ENCODE results near the gene IL2. TPM values are rescaled to one million over a fixed set of nuclear protein-coding genes. Genes with fewer than 3 reads are reported as not detected.

Gene IL2
- total RNA-seq = not detected

DNA sequence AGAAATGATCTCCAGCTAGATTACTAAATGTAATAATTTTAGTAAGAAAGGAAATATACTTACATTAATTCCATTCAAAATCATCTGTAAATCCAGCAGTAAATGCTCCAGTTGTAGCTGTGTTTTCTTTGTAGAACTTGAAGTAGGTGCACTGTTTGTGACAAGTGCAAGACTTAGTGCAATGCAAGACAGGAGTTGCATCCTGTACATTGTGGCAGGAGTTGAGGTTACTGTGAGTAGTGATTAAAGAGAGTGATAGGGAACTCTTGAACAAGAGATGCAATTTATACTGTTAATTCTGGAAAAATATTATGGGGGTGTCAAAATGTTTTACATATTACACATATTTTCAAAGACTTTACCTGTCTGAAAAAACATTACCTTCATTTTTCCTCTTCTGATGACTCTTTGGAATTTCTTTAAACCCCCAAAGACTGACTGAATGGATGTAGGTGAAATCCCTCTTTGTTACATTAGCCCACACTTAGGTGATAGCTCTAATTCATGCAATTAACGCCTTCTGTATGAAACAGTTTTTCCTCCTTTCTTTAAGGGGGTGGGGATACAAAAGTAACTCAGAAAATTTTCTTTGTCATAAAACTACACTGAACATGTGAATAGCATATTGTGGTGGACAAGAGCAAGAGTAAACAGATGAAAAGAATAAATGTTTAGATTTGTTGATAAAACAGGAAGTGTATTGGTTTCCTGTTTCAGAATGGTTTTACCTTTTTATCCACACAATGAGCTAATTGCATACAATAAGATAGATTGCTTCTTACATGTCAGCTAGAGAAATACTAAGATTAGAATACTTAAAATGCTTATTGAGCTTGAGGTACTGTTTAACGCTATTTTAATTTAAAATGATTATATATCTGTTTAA is at the start of gene IL2:
Gene IL2, minus strand, starts transcription at position 495 of the 886 bp plus-strand sequence. Its CDS starts 285 bp downstream, at position 210.
- Histone ChIP-seq H3K9me3 (no peaks in the 10 kb centered on the region), H3K4me3 (no peak within 1 kb of the TSS), H3K4me1 (no peaks in the 10 kb centered on the region), H3K27me3 (no peaks in the 10 kb centered on the region), H3K27ac (no peak within 1 kb of the TSS), H3K36me3 (no peaks in the 10 kb centered on the region)
- intact Hi-C loops (cut with DNase I; ENCODE audit: low total_unique reads) = no loop called here
- DNase-seq = no peak
- TF ChIP-seq, protein P1, sequence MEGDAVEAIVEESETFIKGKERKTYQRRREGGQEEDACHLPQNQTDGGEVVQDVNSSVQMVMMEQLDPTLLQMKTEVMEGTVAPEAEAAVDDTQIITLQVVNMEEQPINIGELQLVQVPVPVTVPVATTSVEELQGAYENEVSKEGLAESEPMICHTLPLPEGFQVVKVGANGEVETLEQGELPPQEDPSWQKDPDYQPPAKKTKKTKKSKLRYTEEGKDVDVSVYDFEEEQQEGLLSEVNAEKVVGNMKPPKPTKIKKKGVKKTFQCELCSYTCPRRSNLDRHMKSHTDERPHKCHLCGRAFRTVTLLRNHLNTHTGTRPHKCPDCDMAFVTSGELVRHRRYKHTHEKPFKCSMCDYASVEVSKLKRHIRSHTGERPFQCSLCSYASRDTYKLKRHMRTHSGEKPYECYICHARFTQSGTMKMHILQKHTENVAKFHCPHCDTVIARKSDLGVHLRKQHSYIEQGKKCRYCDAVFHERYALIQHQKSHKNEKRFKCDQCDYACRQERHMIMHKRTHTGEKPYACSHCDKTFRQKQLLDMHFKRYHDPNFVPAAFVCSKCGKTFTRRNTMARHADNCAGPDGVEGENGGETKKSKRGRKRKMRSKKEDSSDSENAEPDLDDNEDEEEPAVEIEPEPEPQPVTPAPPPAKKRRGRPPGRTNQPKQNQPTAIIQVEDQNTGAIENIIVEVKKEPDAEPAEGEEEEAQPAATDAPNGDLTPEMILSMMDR (IDR thresholded peaks at IDR 0.05) = no peak
- TF ChIP-seq POLR2A (IDR thresholded peaks at IDR 0.05) = no peak

DNA sequence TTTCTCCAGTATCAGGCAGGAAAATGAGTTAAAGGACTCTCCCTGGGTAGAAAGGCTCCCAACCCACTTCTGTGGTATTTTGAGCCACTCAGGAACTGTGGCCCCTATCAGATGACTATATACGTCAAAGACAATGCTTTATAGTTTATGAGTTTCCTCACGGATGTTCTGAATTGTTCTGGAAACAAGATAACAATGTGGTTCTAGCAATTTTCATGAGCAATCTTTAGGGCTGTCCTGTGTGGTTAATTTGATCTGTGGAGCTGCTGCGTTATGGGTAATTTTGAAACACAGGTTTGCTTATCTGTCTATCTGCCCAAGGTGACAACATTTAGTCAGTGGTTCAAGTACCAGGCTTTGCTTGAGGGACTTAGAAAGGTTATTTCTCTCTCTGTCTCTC is 46.7 kb upstream of the IL2 start:
- H3K4me1 ChIP-seq = no peaks in the 10 kb centered on the region
- no peaks in the 10 kb centered on the region for H3K27me3 ChIP-seq
- H3K36me3 ChIP-seq = no peaks in the 10 kb centered on the region
- no peak for DNase-seq
- TF ChIP-seq, protein P1 (IDR thresholded peaks at IDR 0.05) = no peak
- TF ChIP-seq POLR2A (IDR thresholded peaks at IDR 0.05) = no peak
- H3K27ac ChIP-seq = no peak overlapping the region
- intact Hi-C loops (cut with DNase I; ENCODE audit: low total_unique reads) = no loop called here
- no peak overlapping the region for H3K4me3 ChIP-seq
- H3K9me3 ChIP-seq = no peaks in the 10 kb centered on the region

DNA sequence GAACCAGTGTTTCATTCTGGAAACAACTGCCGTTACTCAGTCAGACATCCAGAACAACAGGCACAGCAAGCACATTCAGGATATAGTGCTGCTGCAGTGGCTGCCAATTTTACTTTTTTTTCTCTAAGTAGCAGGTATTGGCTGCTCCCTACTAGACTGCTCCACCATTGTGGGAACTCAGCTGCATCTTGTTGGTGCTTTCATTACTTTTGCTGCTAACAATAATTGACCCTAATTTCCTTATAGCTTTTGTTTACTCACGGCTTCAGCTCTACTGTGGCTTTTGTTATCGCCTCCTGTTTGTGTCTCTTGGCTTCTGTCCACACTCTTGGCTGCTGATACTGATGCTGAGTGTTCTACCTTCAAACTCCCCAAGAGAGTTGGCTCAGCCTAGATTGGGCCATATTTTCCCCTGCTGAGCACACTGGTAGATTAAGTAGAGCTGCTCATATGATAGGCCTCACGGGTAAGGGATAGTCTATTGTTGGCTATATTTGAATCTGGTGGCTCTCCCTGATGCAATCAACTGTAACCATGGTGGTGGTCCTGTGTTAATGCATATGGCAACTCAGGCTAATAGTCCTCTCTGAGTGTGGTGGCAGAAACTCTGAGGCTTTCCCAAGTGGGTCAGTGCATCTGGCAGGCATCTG is 44.5 kb upstream of the IL2 start:
- Histone ChIP-seq H3K27ac (no peak overlapping the region), H3K9me3 (no peaks in the 10 kb centered on the region), H3K27me3 (no peaks in the 10 kb centered on the region), H3K36me3 (no peaks in the 10 kb centered on the region), H3K4me1 (no peaks in the 10 kb centered on the region), H3K4me3 (no peak overlapping the region)
- DNase-seq = no peak
- intact Hi-C loops (cut with DNase I; ENCODE audit: low total_unique reads) = no loop called here
- no peak for TF ChIP-seq POLR2A (IDR thresholded peaks at IDR 0.05)
- TF ChIP-seq, protein P1 (IDR thresholded peaks at IDR 0.05) = no peak

DNA sequence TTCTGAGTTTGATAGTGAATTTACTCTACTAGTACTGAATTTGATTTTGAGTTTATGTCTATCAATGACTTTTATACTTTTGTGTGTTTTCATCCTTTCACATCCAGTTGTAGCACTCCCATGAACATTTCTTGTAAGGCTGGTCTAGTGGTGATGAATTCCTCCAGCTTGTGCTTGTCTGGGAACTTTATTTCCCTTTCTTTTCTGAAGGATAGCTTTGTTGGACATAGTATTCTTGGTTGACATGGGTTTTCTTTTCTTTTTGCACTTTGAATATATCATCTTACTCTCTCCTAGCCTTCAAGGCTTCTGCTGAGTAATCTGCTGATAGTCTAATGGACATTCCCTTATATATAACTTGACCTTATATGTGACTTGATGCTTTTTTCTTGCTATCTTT is 32.5 kb upstream of the IL2 start:
- DNase-seq = no peak
- TF ChIP-seq, protein P1 (IDR thresholded peaks at IDR 0.05) = no peak
- TF ChIP-seq POLR2A (IDR thresholded peaks at IDR 0.05) = no peak
- intact Hi-C loops (cut with DNase I; ENCODE audit: low total_unique reads) = no loop called here
- no peaks in the 10 kb centered on the region for H3K36me3 ChIP-seq
- H3K4me1 ChIP-seq = no peaks in the 10 kb centered on the region
- no peaks in the 10 kb centered on the region for H3K27me3 ChIP-seq
- H3K27ac ChIP-seq = no peak overlapping the region
- no peak overlapping the region for H3K4me3 ChIP-seq
- H3K9me3 ChIP-seq = peaks cover 0 to 12% of the 10 kb centered on the region in 2 donors

DNA sequence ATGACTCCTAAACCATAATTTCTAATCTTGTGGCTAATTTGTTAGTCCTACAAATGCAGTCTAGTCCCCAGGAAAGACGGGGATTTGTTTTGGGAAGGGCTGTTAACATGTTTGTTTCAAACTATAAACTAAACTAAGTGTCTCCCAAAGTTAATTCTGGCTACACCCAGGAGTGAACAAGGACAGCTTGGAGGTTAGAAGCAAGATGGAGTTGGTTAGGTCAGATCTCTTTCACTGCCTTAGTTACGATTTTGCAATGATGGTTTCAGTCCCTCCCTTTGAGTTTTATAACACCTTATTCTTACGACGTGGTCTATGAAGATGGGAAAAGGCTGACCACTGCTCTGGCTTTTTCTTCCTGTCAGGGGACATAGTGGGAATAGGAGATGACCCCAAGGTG is 27.0 kb upstream of the IL2 start:
- no peak for DNase-seq
- no peak overlapping the region for H3K4me3 ChIP-seq
- no peaks in the 10 kb centered on the region for H3K36me3 ChIP-seq
- no peaks in the 10 kb centered on the region for H3K4me1 ChIP-seq
- TF ChIP-seq, protein P1 (IDR thresholded peaks at IDR 0.05) = no peak
- no peak for TF ChIP-seq POLR2A (IDR thresholded peaks at IDR 0.05)
- no peaks in the 10 kb centered on the region for H3K9me3 ChIP-seq
- H3K27ac ChIP-seq = no peak overlapping the region
- no peaks in the 10 kb centered on the region for H3K27me3 ChIP-seq
- intact Hi-C loops (cut with DNase I; ENCODE audit: low total_unique reads) = no loop called here

All from uterus (tissue), 4 donors.